HEK293T (cell line): ENCODE data around the gene RNF169.

Experiments
- FOXK2 ChIP-seq: fragments of 450-650 bp; IDR thresholded peaks from 2 replicates; pipeline ENCODE4 v1.6.1; 2016; ENCODE audit warnings: mild to moderate bottlenecking
- SP1 ChIP-seq: fragments of 450-650 bp; IDR thresholded peaks from 2 replicates; pipeline ENCODE4 v1.6.1; 2017
- TARDBP ChIP-seq: fragments of 450-650 bp; IDR thresholded peaks from 2 replicates; pipeline ENCODE4 v1.6.1; 2016

- TF ChIP-seq TARDBP (no peak), FOXK2 (no peak), SP1 (no peak)
These were observed 12.6 kb upstream of the RNF169 start for GRCh38 chr11:74736031-74736430.
